Measurements from ENCODE around the gene ARHGEF28.

The ARHGEF28 gene

DNA sequence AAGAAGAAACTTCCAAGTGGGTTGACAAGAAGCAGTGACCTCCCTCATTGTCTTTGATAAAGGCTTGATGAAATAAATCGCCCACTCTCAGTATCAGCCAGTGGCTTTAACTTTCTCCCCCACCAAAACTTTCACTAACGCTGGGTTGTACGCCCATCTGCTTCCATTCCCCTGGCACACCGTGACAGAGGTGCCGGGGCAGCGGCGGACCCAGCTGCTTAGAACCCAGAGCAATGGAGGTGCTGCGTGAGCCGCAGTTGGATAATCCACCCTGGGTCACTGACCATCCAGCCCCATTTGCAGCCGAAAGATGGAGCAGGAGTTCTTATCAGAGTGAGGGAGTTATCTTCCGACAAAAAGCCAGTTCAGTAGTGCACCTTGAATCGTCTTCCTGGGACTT, 270.7 kb downstream of the ARHGEF28 start:
- H3K4me3 ChIP-seq (ENCODE audit: low read depth, low read length) = no peak overlapping the region
- no peak overlapping the region for H3K27ac ChIP-seq (ENCODE audit: low read depth, low read length)
- peaks cover 24% of the 10 kb centered on the region for H3K4me1 ChIP-seq (ENCODE audit: control insufficient read depth, insufficient read depth, low read length, unreplicated experiment)

DNA sequence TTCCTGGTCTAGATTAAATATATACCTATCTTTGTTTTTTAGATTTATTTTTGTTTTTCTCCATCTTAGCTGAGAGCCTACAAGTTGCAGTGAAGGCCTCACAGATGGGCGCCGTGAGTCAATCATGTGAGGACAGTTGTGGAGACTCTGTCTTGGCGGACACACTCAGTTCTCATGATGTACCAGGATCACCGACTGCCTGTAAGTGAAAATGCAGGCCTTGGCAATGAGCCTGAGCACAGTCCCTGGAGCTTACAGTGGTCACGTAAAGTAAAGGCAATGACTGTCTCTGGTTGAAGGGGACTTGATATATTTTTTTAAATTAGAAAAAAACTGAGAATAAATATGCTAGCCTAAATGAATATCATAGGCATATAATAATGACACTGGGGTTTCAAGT, 271.9 kb downstream of the ARHGEF28 start:
- H3K79me2 ChIP-seq (ENCODE audit: control insufficient read depth, insufficient read depth, low read length, unreplicated experiment) = no peaks in the 10 kb centered on the region
- no peak overlapping the region for H3K4me3 ChIP-seq (ENCODE audit: low read depth, low read length)
- no peaks in the 10 kb centered on the region for H3K27me3 ChIP-seq (ENCODE audit: insufficient read depth, low read length)
- no peak overlapping the region for H2AFZ ChIP-seq (ENCODE audit: low read length, unreplicated experiment)
- H3K27ac ChIP-seq (ENCODE audit: low read depth, low read length) = no peak overlapping the region
- peaks cover 21% of the 10 kb centered on the region for H3K4me1 ChIP-seq (ENCODE audit: control insufficient read depth, insufficient read depth, low read length, unreplicated experiment)
- peaks cover 12% of the 10 kb centered on the region for H3K36me3 ChIP-seq (ENCODE audit: insufficient read depth, low read length)

More for the DNA sequence above, 270.7 kb downstream of the ARHGEF28 start:
- no peaks in the 10 kb centered on the region for H3K27me3 ChIP-seq (ENCODE audit: insufficient read depth, low read length)
- H3K36me3 ChIP-seq (ENCODE audit: insufficient read depth, low read length) = peaks cover 20% of the 10 kb centered on the region
- H2AFZ ChIP-seq (ENCODE audit: low read length, unreplicated experiment) = no peak overlapping the region
- H3K79me2 ChIP-seq (ENCODE audit: control insufficient read depth, insufficient read depth, low read length, unreplicated experiment) = no peaks in the 10 kb centered on the region

DNA sequence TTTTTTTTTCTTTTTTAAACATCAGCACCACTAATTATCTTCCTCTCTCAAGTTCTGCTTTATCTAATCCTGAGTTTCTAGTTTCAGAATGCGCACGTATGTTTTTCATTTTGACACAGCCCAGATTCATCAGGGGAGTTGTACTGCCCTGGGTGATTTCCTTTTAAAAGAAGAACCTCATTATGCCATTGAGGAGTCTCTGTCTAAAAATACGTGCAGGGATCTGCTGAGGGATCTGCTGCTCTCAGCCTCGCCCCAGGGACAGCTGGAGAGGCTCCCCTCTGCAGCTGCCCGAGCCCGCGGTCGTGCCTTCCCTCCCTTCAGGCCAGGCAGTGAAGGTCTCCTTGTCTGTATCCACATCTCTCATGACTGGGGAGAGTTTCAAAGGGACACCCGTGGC, 273.1 kb downstream of the ARHGEF28 start:
- H2AFZ ChIP-seq (ENCODE audit: low read length, unreplicated experiment) = no peak overlapping the region
- peaks cover 6% of the 10 kb centered on the region; the same call in 1 of the 2 replicates for H3K36me3 ChIP-seq (ENCODE audit: insufficient read depth, low read length)
- no peaks in the 10 kb centered on the region for H3K27me3 ChIP-seq (ENCODE audit: insufficient read depth, low read length)
- no peak overlapping the region for H3K27ac ChIP-seq (ENCODE audit: low read depth, low read length)
- peaks cover 13% of the 10 kb centered on the region for H3K4me1 ChIP-seq (ENCODE audit: control insufficient read depth, insufficient read depth, low read length, unreplicated experiment)
- no peak overlapping the region for H3K4me3 ChIP-seq (ENCODE audit: low read depth, low read length)
- no peaks in the 10 kb centered on the region for H3K79me2 ChIP-seq (ENCODE audit: control insufficient read depth, insufficient read depth, low read length, unreplicated experiment)

- H3K27me3 ChIP-seq (ENCODE audit: insufficient read depth, low read length) = no peaks in the 10 kb centered on the region
- H3K36me3 ChIP-seq (ENCODE audit: insufficient read depth, low read length) = 0 out of 2 replicates have a peak, but pooled peaks cover 5% of the 10 kb centered on the region
- no peaks in the 10 kb centered on the region for H3K79me2 ChIP-seq (ENCODE audit: control insufficient read depth, insufficient read depth, low read length, unreplicated experiment)
- H3K27ac ChIP-seq (ENCODE audit: low read depth, low read length) = no peak overlapping the region
- H2AFZ ChIP-seq (ENCODE audit: low read length, unreplicated experiment) = no peak overlapping the region
- H3K4me3 ChIP-seq (ENCODE audit: low read depth, low read length) = no peak overlapping the region
- H3K4me1 ChIP-seq (ENCODE audit: control insufficient read depth, insufficient read depth, low read length, unreplicated experiment) = peaks cover 13% of the 10 kb centered on the region
Observed at GRCh38 chr5:73899916-73900315, 273.9 kb downstream of the ARHGEF28 start.

DNA sequence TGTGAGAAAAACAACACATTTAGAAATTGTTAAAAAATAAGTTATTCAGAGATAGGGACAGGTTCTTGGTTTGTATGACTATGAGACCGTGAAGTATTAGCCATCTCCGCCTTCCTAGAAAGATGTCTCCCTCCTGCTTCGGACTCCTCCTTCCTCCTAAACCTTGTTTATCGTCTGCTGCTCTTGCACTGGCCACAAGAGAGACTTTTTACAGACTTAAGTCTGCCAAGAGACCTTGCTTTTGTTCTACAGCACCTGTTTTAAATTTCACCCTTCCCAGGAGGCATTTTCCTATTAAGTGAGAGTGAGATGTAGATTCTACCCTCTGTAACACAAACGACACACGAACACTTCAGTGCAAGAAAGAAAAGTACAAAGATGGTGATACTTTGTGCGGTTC, 274.6 kb downstream of the ARHGEF28 start:
- no peaks in the 10 kb centered on the region for H3K27me3 ChIP-seq (ENCODE audit: insufficient read depth, low read length)
- H3K4me1 ChIP-seq (ENCODE audit: control insufficient read depth, insufficient read depth, low read length, unreplicated experiment) = peaks cover 13% of the 10 kb centered on the region
- no peaks in the 10 kb centered on the region for H3K79me2 ChIP-seq (ENCODE audit: control insufficient read depth, insufficient read depth, low read length, unreplicated experiment)
- no peak overlapping the region for H3K4me3 ChIP-seq (ENCODE audit: low read depth, low read length)
- peak overlapping the region; percentile 38; the same call in 1 of the 2 replicates for H3K27ac ChIP-seq (ENCODE audit: low read depth, low read length)
- H2AFZ ChIP-seq (ENCODE audit: low read length, unreplicated experiment) = no peak overlapping the region
- 0 out of 2 replicates have a peak, but pooled peaks cover 6% of the 10 kb centered on the region for H3K36me3 ChIP-seq (ENCODE audit: insufficient read depth, low read length)

DNA sequence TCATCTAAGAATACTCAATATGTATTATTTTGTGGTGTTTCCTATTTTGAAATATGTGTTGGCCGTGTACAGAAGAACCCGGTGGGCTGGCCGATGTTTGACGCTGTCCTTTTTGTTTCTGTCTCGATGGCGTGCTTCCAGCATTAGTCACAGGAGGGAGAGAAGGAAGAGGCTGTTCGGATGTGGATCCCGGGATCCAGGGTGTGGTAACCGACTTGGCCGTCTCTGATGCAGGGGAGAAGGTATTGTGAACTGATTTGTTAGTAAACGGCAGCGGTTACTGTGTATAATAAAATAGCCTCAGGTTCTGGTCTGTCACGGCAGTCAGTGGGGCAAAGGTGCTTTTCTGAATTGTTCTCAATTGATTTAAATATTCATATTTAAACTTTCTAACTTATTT, 275.0 kb downstream of the ARHGEF28 start:
- no peak overlapping the region for H3K4me3 ChIP-seq (ENCODE audit: low read depth, low read length)
- H3K27ac ChIP-seq (ENCODE audit: low read depth, low read length) = peak overlapping the region; percentile 38; the same call in 1 of the 2 replicates
- peaks cover 13% of the 10 kb centered on the region for H3K4me1 ChIP-seq (ENCODE audit: control insufficient read depth, insufficient read depth, low read length, unreplicated experiment)

GRCh38 chr5:73901455-73901854, 275.5 kb downstream of the ARHGEF28 start:
- no peaks in the 10 kb centered on the region for H3K79me2 ChIP-seq (ENCODE audit: control insufficient read depth, insufficient read depth, low read length, unreplicated experiment)
- peak overlapping the region; percentile 14; the same call in 1 of the 2 replicates for H3K27ac ChIP-seq (ENCODE audit: low read depth, low read length)
- no peak overlapping the region for H3K4me3 ChIP-seq (ENCODE audit: low read depth, low read length)
- no peaks in the 10 kb centered on the region for H3K27me3 ChIP-seq (ENCODE audit: insufficient read depth, low read length)
- no peak overlapping the region for H2AFZ ChIP-seq (ENCODE audit: low read length, unreplicated experiment)
- peaks cover 10% of the 10 kb centered on the region; the same call in 1 of the 2 replicates for H3K36me3 ChIP-seq (ENCODE audit: insufficient read depth, low read length)
- peaks cover 13% of the 10 kb centered on the region for H3K4me1 ChIP-seq (ENCODE audit: control insufficient read depth, insufficient read depth, low read length, unreplicated experiment)

More for the DNA sequence above, 275.0 kb downstream of the ARHGEF28 start:
- Histone ChIP-seq H3K36me3 (ENCODE audit: insufficient read depth, low read length) (peaks cover 10% of the 10 kb centered on the region; the same call in 1 of the 2 replicates), H3K27me3 (ENCODE audit: insufficient read depth, low read length) (no peaks in the 10 kb centered on the region), H3K79me2 (ENCODE audit: control insufficient read depth, insufficient read depth, low read length, unreplicated experiment) (no peaks in the 10 kb centered on the region), H2AFZ (ENCODE audit: low read length, unreplicated experiment) (no peak overlapping the region)

GRCh38 chr5:73902327-73903051, 276.5 kb downstream of the ARHGEF28 start:
- H3K27me3 ChIP-seq (ENCODE audit: insufficient read depth, low read length) = no peaks in the 10 kb centered on the region
- no peak overlapping the region for H3K27ac ChIP-seq (ENCODE audit: low read depth, low read length)
- no peaks in the 10 kb centered on the region for H3K79me2 ChIP-seq (ENCODE audit: control insufficient read depth, insufficient read depth, low read length, unreplicated experiment)
- peaks cover 13% of the 10 kb centered on the region for H3K4me1 ChIP-seq (ENCODE audit: control insufficient read depth, insufficient read depth, low read length, unreplicated experiment)
- no peak overlapping the region for H2AFZ ChIP-seq (ENCODE audit: low read length, unreplicated experiment)
- no peak overlapping the region for H3K4me3 ChIP-seq (ENCODE audit: low read depth, low read length)
- peaks cover 12% of the 10 kb centered on the region; the same call in 1 of the 2 replicates for H3K36me3 ChIP-seq (ENCODE audit: insufficient read depth, low read length)

DNA sequence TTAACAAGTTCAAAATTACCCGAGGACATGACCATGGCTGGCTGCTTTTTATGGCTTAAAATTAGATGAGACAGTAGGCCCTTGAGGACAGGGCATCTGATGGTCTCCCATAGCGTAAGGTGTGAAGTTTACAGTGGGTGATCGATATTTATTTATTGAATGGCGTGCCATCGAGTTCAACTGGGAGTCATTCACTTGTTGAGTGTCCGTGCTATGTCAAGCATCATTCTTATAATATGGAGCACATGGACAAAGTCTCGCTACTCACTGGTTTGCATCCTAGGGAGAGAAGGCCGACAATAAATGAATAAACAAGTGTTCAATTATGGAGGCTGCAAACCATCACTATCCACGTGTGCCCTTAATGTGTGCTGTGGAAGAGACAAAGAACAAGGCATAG, 277.2 kb downstream of the ARHGEF28 start:
- H3K4me3 ChIP-seq (ENCODE audit: low read depth, low read length) = no peak overlapping the region
- no peaks in the 10 kb centered on the region for H3K27me3 ChIP-seq (ENCODE audit: insufficient read depth, low read length)
- no peak overlapping the region for H3K27ac ChIP-seq (ENCODE audit: low read depth, low read length)
- H3K36me3 ChIP-seq (ENCODE audit: insufficient read depth, low read length) = peaks cover 12% of the 10 kb centered on the region; the same call in 1 of the 2 replicates
- no peaks in the 10 kb centered on the region for H3K79me2 ChIP-seq (ENCODE audit: control insufficient read depth, insufficient read depth, low read length, unreplicated experiment)
- no peak overlapping the region for H2AFZ ChIP-seq (ENCODE audit: low read length, unreplicated experiment)
- peaks cover 17% of the 10 kb centered on the region for H3K4me1 ChIP-seq (ENCODE audit: control insufficient read depth, insufficient read depth, low read length, unreplicated experiment)

DNA sequence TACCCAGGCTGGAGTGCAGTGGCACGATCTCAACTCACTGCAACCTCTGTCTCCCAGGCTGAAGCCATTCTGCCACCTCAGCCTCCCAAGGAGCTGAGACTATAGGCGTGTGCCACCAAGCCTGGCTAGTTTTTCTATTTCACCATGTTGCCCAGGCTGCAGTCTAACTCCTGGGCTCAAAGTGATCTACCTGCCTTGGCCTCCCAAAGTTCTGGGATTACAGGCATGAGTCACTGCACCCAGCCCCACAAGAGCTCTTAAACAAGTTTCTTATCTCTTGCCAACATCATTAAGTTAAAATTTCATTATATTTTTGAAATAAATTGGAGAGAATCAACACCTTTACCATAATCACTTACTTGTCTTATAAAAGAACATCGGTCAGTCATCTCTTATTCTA, 280.3 kb downstream of the ARHGEF28 start:
- Histone ChIP-seq H2AFZ (ENCODE audit: low read length, unreplicated experiment) (no peak overlapping the region), H3K27me3 (ENCODE audit: insufficient read depth, low read length) (no peaks in the 10 kb centered on the region), H3K79me2 (ENCODE audit: control insufficient read depth, insufficient read depth, low read length, unreplicated experiment) (no peaks in the 10 kb centered on the region), H3K4me1 (ENCODE audit: control insufficient read depth, insufficient read depth, low read length, unreplicated experiment) (peaks cover 16% of the 10 kb centered on the region), H3K27ac (ENCODE audit: low read depth, low read length) (no peak overlapping the region), H3K4me3 (ENCODE audit: low read depth, low read length) (no peak overlapping the region), H3K36me3 (ENCODE audit: insufficient read depth, low read length) (peaks cover 24% of the 10 kb centered on the region; the same call in 1 of the 2 replicates)

DNA sequence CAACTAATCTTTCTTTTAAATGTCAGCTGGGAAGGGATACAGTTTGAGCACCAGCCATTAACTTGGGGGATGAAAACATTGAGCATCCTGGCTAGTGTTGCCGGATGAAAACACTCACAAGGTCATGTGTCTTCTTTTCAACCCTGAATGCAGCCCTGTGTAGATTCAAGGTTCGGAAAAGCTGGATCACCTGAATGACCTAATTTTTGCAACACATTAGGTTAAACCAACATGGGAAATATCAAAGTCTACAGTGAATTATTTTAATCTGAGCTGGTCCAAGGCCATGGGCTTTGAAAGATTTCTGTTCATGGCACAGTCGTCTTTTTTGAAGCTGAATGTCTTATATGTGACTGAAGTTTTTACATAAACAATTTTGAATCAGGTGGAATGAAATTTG, 281.2 kb downstream of the ARHGEF28 start:
- H3K4me3 ChIP-seq (ENCODE audit: low read depth, low read length) = no peak overlapping the region
- H3K4me1 ChIP-seq (ENCODE audit: control insufficient read depth, insufficient read depth, low read length, unreplicated experiment) = peaks cover 10% of the 10 kb centered on the region
- no peak overlapping the region for H2AFZ ChIP-seq (ENCODE audit: low read length, unreplicated experiment)
- no peak overlapping the region for H3K27ac ChIP-seq (ENCODE audit: low read depth, low read length)
- no peaks in the 10 kb centered on the region for H3K79me2 ChIP-seq (ENCODE audit: control insufficient read depth, insufficient read depth, low read length, unreplicated experiment)
- H3K27me3 ChIP-seq (ENCODE audit: insufficient read depth, low read length) = no peaks in the 10 kb centered on the region
- peaks cover 27% of the 10 kb centered on the region; the same call in 1 of the 2 replicates for H3K36me3 ChIP-seq (ENCODE audit: insufficient read depth, low read length)
